GM12891 (cell line): ENCODE results near the gene FBXO46.
A peak's percentile ranks its signal among the peaks of the same experiment; 100 is the strongest.
"Not testable (repeated sequence)": the region's sequence is repeated elsewhere in the genome, so short reads cannot be mapped to it uniquely, and the experiment has no call there.

Source experiments
- DNase-seq: peaks from one replicate; pipeline ENCODE4 v3.0.0; 2011; ENCODE audit warnings: low spot score; ENCODE audit not compliant: insufficient read length
- FAIRE-seq: peaks from 2 replicates; lab custom pipeline; 2011; peaks lifted over from hg19 to GRCh38; lab: Jason Lieb, UNC
- PAX5 ChIP-seq: IDR thresholded peaks from 2 replicates; pipeline ENCODE4 v1.6.1; 2011; ENCODE audit warnings: low read length, moderate library complexity, mild to moderate bottlenecking; ENCODE audit not compliant: insufficient read depth, severe bottlenecking
- POLR2A ChIP-seq: IDR thresholded peaks from 2 replicates; pipeline ENCODE4 v1.6.1; 2011; ENCODE audit warnings: low read depth, low read length, control low read depth
- POLR2AphosphoS5 ChIP-seq: IDR thresholded peaks from 2 replicates; pipeline ENCODE4 v1.6.1; 2011; ENCODE audit warnings: low read depth, low read length, control low read depth
- POU2F2 ChIP-seq: IDR thresholded peaks from 2 replicates; pipeline ENCODE4 v1.6.1; 2011; ENCODE audit warnings: low read depth, mild to moderate bottlenecking, control low read depth, low read length, moderate library complexity
- SPI1 ChIP-seq: IDR thresholded peaks from 2 replicates; pipeline ENCODE4 v1.6.1; 2011; ENCODE audit warnings: low read depth, low read length, control low read depth
- TAF1 ChIP-seq: IDR thresholded peaks from 2 replicates; pipeline ENCODE4 v1.6.1; 2011; ENCODE audit warnings: low read depth, low read length, control low read depth

The FBXO46 gene

DNA sequence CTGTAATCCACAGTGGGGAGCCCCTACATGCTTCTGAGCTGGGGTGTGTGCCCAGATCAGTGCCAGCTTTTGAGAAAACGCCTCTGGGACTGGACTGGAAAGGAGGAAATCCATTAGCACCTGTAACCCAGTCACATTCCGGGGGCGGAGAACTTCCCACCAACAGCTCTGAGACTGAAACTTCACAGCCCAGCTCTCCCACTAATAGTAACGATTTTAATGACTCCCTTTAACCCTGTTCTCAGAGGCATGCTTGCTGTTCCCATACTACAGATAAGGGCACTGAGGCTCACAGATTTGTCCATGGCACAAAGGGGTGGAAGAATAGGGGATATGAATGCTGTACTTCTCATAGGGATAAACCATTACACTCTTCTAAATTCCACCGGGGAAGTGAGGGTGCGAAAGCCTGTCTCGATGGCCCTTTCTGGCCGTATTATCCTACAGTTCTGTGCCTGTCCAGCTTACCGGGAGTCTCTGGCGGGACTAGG is 851 bp downstream of the FBXO46 start:
- peak; percentile 68 for FAIRE-seq
- DNase-seq = no peak
- TF ChIP-seq POLR2AphosphoS5 (no peak), POLR2A (no peak), SPI1 (no peak), POU2F2 (no peak), PAX5 (no peak), TAF1 (no peak)

- FAIRE-seq, DNase-seq: not testable (repeated sequence)
These were observed 2.0 kb downstream of the FBXO46 start for GRCh38 chr19:45728683-45729082.

GRCh38 chr19:45720065-45720464 is 10.6 kb downstream of the FBXO46 start:
- DNase-seq, FAIRE-seq: not testable (repeated sequence)

GRCh38 chr19:45717983-45718650 is 12.6 kb downstream of the FBXO46 start:
- no peak for DNase-seq
- TF ChIP-seq POLR2A = peak; percentile 52; the same call in 1 of the 2 replicates
- no peak for TF ChIP-seq POU2F2
- peak; percentile 6; the same call in 1 of the 2 replicates for TF ChIP-seq POLR2AphosphoS5
- peak; percentile 69 for FAIRE-seq

- FAIRE-seq (peak; percentile 99), DNase-seq (peak; percentile 94)
- TF ChIP-seq PAX5 (no peak), POU2F2 (peak; percentile 72), SPI1 (0 out of 2 replicates have a peak, but pooled peaks have one; percentile 4), TAF1 (peak; percentile 5; the same call in 1 of the 2 replicates), POLR2A (0 out of 2 replicates have a peak, but pooled peaks have one; percentile 10), POLR2AphosphoS5 (peak; percentile 74)
These were observed 13.3 kb downstream of the FBXO46 start for GRCh38 chr19:45717131-45717982.

DNA sequence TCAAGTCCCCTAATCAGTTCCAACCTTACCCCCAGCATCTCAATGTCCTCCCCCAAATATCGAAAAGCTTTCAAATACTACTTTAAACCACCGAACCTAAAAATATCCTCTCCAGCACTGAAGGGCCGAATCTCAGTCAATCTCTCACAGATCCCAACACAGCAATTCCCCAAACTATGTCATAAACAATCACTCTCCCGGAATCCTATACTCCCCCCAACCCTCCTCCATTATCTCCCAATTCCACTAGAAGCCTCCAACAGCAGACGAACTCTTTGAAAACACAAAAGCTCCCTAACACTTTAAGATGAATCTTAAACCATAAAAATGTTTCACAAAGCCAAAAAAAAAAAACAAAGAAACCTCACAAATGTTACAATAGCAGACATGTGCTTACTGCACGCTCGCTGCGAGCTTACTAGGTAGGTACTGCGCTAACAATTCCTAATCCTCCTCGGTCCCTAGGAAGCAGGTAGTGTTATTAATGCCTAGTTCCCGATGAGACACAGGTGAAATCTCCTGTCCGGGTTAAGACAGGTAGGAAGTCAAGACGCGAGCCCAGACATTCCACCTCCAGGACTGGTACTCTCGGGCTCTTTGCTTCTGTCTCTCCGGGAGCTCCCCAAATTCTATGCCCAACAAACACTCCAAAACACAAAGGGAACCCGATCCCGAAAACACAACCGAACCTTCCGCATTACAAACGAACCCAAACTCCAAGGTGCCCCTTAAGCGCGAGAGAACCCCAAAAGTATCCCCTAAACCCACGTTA is 14.2 kb downstream of the FBXO46 start:
- TF ChIP-seq TAF1 = no peak
- DNase-seq (no peak), FAIRE-seq (no peak)

DNA sequence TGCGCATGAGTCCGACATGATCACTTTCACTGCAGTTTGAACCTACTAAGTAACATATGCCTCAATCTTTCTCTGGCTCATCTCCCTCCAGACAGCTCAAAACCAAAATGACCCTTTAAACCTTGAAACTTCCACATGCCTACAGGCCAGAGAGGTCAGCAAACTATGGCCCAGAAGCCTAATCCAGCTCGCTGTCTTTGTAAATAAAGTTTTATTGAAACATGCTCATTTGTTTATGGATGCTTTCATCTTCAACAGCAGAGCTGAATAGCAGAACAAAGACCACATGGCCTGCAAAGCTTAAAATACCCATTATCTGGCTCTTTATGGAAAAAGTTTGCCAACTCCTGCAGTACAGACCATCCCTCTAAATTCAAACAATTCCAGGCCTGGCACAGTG is 15.6 kb downstream of the FBXO46 start:
- DNase-seq = no peak
- TF ChIP-seq POU2F2 (no peak), TAF1 (no peak), POLR2A (no peak)
- no peak for FAIRE-seq

- DNase-seq (no peak), FAIRE-seq (no peak)
- TF ChIP-seq SPI1 (no peak), TAF1 (no peak), PAX5 (no peak), POU2F2 (no peak), POLR2A (no peak), POLR2AphosphoS5 (no peak)
These were observed 17.6 kb downstream of the FBXO46 start for GRCh38 chr19:45713141-45713540.

DNA sequence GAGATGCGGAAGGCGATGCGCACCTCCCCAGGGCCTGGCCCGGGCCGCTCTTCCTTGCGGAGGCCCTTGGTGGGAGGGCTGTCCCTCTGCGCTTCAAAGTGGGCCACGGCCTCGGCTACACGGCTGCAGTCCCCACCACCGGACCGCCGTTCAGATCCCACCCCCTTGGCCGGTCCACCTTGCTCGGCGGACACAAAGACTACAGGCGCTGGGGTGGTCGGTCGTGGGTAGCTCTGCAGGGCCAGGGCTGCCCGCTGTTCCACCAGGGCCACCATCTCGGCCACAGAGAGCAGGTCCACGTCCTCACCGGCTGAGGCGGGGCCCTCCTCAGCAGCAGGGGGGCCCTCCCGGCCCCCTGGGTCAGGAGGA is 18.0 kb downstream of the FBXO46 start:
- TF ChIP-seq POLR2A = no peak
- TF ChIP-seq POU2F2 = no peak
- no peak for TF ChIP-seq TAF1
- no peak for TF ChIP-seq PAX5
- TF ChIP-seq SPI1 = no peak
- TF ChIP-seq POLR2AphosphoS5 = no peak
- DNase-seq (no peak), FAIRE-seq (no peak)

DNA sequence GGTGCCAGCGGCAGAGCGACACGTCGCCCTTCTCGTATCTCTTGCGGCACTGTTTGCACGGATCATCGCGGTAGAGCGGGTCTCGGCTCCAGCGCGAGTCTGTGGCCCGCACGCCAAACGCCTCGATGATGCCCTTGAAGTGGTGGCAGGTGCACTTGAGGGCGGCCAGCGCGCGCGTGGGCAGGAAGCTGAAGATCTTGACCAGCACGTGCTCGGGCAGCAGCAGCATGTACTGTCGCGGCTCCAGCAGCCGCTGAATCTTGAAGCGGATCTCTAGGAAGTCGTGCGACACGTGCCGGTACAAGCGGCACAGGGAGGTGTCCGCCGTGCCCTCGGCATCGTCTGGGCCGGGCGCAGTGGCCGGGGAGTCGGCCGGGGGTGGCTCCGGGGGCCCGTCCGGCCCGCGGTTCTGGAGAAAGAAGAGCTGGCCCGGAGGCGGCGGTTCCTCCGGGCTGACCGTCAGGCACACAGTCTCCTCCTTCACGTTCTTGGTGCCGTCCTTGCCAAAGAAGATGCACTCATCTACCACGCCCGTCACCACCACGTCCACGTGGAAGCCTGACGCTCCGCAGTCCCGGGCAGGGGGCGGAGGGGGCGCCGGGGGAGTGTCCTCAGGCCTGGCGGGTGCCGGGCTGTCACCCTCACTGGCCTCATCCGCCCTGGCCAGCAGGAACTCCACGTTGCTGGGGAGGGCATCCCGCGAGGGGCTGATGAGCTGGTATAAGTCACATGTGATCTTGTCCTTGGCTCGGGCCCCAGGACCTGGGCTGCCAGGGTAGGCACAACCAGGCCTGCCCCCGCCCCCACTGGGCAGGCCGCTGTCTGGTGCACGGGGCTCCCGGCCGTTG is 18.6 kb downstream of the FBXO46 start:
- TF ChIP-seq SPI1 = no peak
- no peak for TF ChIP-seq PAX5
- TF ChIP-seq POLR2AphosphoS5 = no peak
- TF ChIP-seq TAF1 = no peak
- TF ChIP-seq POU2F2 = no peak
- no peak for TF ChIP-seq POLR2A
- FAIRE-seq = no peak

More for the DNA sequence above, 18.6 kb downstream of the FBXO46 start:
- DNase-seq = no peak
